CD4-positive, alpha-beta T cell treated with Interleukin-1 beta for 1 hour (primary cell): Measurements from ENCODE around the gene TFDP1.

Source experiments
- DNase-seq, 2 donors: peaks; one replicate each; pipeline ENCODE4 v3.0.0-alpha.2; 2020 to 2022

TFDP1 gene, protein sequence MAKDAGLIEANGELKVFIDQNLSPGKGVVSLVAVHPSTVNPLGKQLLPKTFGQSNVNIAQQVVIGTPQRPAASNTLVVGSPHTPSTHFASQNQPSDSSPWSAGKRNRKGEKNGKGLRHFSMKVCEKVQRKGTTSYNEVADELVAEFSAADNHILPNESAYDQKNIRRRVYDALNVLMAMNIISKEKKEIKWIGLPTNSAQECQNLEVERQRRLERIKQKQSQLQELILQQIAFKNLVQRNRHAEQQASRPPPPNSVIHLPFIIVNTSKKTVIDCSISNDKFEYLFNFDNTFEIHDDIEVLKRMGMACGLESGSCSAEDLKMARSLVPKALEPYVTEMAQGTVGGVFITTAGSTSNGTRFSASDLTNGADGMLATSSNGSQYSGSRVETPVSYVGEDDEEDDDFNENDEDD

DNA sequence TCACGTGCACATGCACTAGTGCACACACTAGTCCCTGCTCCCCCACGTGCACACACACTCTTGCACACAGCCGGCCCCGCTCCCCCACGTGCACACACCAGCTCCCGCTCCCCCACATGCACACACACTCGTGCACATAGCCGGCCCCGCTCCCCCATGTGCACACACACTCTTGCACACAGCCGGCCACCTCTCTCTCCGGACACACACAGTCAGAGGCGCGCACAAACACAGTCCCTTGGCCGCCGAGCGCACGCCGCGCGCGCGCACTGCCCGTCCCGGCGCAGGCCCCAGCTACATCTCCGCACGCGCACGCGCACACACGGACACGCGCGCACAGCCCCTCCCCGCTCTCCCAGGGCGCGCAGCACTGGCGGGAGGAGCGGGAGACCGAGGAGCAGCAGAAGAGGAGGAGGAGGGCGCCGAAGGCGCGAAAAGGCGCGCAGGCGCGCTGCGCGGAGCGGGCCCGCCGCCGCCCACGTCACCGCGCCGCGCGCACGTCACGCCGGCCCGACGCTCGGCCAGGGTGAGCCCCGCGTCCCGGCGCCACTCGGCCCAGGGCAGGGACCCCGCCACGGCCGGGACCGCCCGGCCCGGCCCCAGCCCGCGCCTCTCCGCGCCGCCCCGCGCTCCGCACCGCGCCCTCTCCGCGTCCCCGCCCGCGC lies at the start of gene TFDP1:
Gene TFDP1 (plus strand): TSS at position 549 of the 665 bp plus-strand sequence. CDS start 1,085 bp downstream, outside the sequence.
- DNase-seq, result peak; percentile 74 to 79

DNA sequence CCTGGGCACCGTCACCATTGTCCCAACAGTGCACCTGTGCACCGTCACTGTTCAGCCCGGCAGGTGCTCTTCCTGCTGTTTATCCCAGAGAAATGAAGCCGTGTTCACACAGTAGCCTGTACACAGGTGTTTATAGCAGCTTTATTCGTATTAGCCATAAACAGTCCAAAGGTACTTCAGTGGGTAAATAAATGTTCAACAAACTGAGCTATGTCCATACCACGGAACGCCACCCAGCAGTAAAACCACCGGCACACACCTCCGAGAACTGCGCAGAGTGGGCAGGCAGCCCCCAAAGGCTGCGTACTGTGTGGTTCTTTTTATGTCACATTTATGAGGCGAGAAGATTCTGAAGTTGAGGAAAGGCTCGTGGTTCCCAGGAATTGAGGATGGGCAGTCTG lies 49.2 kb upstream of the TFDP1 start:
- DNase-seq, result no peak

GRCh38 chr13:113536461-113537110 lies 48.0 kb upstream of the TFDP1 start:
- no peak for DNase-seq

DNA sequence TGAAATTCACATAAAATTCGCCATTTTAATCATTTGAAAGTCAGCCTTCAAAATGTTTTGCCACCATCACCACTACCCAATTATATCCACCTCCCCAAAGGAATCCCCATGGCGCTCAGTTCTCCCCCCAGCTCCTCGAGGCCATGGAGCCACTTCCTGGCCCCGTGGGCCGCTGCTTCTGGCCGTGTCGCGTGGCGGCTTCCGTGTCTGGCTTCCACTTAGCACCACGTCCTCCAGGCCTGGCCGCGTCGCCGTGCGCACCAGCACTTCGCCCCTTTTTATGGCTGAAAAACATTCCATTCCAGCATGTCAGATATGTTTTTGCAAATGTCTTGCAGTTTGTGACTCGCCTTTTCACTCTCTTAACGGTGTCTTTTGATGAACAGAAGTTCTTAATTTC lies 47.3 kb upstream of the TFDP1 start:
- DNase-seq, result no peak

DNA sequence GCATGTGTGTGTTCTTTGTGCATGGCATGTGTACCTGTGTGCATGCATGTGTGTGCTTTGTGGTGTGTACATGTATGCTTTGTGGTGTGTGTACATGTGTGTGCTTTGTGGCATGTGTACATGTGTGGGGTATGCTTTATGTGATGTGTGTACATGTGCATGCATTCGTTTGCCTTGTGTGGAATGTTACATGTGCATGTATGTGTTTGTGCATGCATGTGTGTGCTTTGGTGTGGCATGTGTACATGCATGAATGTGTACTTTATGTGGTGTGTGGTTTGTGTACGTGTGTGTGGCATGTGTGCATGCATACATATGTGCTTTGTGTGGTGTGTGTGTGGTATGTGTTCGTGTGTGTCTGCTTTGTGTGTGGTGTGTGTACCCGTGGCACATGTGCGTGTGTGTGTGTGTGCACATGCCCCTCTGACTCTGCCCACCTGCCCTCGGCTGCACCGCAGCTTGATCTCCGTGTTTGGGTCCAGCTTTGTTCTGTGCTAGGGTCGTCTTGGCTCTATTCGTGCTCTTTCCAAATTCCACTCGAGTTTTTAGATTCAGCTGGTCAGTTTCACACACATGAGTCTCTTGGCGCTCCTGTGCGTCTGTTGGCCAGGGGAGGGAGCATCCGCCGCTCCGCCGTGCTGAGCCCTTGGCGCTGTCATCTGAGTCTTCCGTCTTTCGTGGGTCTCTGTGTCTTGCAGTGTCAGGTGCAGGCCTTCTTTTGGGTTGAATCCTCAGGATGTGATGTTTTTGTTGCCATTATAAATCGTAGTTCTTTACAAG lies 46.5 kb upstream of the TFDP1 start:
- DNase-seq, result no peak

DNA sequence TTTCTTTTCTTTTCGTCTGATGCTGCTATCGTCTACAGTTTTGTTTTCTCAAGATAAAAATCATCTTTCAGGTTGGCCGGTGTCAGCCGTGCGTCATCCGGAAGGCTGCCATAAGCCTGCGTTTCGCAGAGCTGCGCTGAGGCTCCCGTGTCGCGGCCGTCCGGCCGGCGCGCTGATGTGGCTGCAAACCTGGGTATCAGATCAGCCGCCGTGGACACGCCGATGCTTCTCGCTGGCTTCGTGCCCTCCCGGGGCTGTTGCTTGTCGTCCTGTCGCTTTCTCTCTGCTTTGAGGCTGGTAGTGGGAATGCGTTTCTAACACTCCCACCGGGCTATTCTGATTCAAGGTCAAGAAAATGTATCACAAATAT lies 45.9 kb upstream of the TFDP1 start:
- DNase-seq, result no peak

GRCh38 chr13:113539176-113539575 lies 45.4 kb upstream of the TFDP1 start:
- no peak for DNase-seq

GRCh38 chr13:113539822-113540221 lies 44.7 kb upstream of the TFDP1 start:
- no peak for DNase-seq

DNA sequence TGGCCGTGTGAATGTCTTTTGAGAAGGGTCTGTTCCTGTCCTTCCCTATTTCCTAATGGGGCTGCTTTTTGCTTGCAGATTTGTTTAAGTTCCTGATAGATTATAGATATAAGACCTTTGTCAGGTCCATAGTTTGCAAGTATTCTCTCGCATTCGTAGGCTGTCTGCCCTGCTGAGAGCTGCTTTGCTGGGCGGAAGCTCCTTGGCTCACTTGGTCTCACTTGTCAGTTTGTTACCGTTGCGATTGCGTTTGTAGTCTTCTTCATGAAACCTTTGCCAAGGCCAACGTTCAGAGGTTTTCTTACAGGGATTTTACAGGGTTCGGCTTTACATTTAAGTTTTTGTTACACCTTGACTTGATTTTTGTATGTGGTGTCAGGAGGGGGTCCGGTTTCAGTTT lies 44.0 kb upstream of the TFDP1 start:
- no peak for DNase-seq

DNA sequence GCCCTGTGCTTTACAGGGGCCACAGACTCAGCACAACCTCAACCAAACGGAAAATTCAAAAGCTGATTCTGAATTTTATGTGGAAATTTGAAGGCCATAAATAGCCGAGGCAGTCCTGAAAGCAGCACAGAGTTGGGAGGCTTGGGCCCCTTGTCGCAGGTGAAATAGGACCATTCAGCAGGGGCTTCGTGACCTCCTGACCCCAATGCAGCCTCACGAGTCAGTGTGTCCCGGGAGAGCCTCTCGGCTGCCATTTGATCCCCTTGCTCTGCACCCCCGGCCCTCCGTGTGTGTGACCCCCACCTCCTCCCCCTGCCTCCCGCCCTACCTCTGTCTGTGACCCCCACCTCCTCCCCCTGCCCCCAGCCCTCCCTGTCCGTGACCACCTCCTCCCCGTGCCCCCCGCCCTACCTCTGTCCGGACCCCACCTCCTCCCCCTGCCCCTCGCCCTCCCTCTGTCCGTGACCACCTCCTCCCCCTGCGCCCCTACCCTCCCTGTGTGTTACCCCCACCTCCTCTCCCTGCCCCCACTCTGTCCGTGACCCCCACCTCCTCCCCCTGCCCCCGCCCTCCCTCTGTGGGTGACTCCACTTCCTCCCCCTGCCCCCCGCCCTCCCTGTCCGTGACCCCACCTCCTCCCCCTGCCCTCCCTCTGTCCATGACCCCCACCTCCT lies 41.7 kb upstream of the TFDP1 start:
- peak in 1 of 2 donors; percentile 20 for DNase-seq

DNA sequence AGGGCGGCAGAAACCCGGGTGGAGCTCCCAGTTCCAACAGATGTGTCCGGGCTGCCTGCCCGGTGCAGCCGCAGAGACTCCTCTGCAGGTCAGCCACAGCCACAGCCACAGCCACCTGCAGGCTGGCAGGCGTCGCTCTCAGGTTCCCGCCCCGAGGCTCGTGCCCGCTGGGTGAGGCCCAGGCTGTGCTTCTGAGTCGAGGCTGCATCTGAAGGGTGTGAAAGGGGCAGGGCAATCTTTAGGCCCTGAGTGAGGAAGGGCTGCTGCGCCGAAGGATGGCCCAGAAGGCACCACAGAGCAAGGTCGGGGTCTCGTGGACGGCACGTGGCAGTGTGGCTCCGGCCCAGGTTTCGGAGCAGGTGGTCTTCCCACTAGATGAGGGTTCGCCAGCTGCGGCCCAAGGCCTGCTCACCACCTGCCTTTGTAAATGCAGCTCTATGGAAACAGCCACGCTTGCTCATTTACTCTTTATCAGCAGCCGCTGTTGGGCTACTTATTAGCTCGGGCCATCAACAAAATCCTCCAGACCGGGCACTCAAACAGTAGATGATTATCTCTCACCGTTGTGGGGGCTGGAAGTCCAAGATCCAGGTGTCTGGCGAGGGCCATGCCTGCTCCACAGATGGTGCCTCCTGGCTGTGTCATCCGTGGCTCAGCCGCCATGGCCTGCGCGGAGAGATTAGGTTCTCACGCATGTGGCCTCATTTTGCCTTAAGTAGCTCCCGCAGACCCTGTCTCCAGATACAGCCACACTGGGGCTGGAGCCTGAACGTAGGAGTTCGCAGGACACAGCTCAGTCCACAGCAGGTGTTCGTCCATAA lies 40.3 kb upstream of the TFDP1 start:
- DNase-seq, result no peak

- no peak for DNase-seq
Observed at GRCh38 chr13:113544896-113545295, 39.7 kb upstream of the TFDP1 start.

DNA sequence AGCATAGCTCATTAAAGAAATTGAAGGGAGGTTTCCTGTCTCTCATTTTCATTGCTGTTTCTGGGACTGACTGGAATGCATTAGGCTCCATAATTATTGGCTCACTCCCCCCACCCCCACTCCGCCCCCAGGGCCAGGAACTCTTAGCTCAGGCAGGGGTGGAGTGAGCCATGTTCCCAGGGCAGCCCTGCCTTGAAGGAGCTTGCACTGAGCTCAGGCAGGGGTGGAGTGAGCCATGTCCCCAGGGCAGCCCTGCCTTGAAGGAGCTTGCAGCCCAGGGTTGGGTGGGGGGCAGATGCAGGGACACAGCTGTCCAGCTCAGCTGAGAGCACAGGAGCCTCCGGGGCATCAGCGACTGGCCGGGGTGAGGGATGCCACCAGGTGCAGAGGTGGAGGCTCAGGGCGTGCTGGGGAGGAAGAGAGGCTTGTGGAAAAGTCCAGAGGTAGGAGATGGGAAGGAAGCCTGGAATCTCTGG lies 39.1 kb upstream of the TFDP1 start:
- DNase-seq, result no peak

DNA sequence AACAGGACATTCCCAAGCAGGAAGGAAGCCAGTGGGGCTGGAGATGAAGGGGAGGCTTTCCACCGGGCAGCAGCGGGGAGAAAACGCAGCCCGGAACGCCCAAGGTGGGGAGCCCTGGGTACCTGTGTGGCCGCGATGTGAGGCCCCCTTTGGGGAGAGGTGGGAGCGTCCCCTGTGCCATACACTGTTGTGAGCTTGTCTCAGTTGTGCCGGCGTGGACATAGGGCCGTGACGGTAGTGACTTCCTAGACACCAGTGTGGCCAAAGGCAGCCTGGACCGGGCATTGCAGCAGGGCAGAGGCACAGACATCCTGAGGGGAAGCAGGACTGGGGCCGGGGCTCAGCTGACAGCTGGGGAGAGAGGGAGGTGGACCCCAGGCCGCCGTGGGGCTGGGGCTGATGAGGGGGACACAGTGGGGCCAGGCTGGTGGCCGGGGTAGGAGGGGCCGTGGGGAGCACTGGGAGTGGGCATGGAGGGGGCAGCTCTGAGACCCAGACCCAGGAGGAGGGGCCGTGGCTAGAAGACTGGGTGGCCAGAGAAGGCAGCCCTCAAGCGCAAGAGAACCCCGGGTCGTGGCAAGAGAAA lies 38.5 kb upstream of the TFDP1 start:
- DNase-seq, result no peak

GRCh38 chr13:113546571-113547237 lies 37.8 kb upstream of the TFDP1 start:
- DNase-seq, result no peak

- DNase-seq, result no peak
Observed at GRCh38 chr13:113547238-113547971, 37.1 kb upstream of the TFDP1 start.

GRCh38 chr13:113548171-113548641 lies 36.3 kb upstream of the TFDP1 start:
- DNase-seq, result no peak

DNA sequence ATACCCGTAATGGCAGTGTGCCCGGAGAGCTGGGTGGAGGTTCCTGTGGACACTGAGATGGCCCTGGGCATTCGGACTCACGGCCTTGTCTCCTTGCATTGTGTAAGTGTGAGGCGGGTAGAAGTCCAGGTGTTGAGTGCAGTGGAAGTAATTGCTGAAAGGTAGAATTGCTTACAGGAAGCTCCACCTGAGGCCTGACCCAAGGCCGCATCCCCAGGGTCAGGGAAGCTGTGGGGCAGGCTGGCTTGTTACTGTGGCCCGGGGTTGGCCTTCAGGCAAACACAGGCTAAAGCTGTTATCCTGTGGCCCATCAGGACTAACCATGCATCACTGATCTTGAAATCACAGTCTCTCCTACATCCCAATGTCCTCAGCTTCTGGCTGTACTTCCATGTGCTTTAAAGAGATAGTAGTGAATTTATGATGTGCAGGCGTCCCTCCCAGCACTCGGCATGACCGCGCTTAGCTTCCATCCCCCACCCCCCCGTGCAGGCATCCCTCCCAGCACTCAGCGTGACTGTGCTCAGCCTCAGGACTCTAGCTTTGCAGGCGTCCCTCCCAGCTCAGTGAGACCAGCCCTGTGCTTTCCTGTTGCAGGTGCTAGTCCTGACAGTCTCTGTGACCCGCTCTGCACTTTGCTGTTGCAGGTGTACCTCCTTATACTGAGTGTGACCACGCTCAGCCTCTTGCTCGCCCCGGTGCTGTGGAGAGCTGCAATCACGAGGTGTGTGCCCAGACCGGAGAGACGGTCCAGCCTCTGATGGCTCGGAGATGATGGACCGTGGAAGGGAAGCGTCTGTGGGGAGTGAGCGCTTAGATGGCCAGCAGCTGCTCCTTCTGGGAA lies 35.6 kb upstream of the TFDP1 start:
- no peak for DNase-seq

GRCh38 chr13:113550453-113550852 lies 34.1 kb upstream of the TFDP1 start:
- no peak for DNase-seq
